CD4-positive, alpha-beta T cell treated with Interleukin-4 for 1 hour (primary cell): ENCODE data around the gene TEFM.
"Not testable (repeated sequence)": the region's sequence is repeated elsewhere in the genome, so short reads cannot be mapped to it uniquely, and the experiment has no call there.

Experiments
- DNase-seq, 2 donors: peaks; one replicate each; pipeline ENCODE4 v3.0.0-alpha.2; 2020 to 2022

The TEFM gene

GRCh38 chr17:30920683-30921543 lies 14.9 kb upstream of the TEFM start:
- DNase-seq: no peak

DNA sequence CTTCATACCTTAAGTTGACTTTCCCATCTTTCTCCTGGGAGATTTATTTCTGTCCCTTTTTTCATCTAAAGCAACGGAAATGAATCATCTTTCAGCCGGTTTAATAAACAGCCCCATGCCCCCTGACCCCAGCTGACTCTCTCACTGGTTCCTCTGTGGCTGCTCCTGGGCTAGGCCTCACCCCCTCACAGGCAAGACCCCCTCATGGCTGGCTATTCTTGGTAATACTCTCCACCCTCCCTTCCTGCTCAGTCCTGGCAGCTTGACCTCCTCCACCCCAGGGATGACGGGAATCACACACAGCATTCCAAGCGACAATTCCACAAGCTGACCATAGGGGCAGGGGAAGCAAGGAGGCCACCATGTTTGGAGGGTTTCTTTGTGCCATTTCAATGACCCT lies 14.2 kb upstream of the TEFM start:
- no peak for DNase-seq

DNA sequence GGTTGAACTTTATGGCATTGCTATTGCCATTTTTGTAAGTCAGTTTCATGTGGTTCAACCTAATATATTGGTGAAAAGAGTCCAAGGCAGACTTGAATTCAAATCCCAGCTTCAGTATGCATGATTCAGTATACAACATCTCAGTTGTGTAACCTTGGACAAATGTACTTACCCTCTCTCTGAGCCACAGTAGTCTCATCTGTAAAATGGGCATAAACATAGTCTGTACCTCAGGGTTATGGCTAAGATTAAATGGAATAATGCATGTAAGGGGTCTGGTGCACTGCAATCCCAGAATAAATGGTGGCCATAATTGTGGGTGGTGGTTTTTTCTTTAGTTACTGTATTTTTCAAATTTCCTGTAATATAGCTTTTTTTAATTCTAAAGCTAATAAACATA lies 11.0 kb upstream of the TEFM start:
- DNase-seq: no peak

DNA sequence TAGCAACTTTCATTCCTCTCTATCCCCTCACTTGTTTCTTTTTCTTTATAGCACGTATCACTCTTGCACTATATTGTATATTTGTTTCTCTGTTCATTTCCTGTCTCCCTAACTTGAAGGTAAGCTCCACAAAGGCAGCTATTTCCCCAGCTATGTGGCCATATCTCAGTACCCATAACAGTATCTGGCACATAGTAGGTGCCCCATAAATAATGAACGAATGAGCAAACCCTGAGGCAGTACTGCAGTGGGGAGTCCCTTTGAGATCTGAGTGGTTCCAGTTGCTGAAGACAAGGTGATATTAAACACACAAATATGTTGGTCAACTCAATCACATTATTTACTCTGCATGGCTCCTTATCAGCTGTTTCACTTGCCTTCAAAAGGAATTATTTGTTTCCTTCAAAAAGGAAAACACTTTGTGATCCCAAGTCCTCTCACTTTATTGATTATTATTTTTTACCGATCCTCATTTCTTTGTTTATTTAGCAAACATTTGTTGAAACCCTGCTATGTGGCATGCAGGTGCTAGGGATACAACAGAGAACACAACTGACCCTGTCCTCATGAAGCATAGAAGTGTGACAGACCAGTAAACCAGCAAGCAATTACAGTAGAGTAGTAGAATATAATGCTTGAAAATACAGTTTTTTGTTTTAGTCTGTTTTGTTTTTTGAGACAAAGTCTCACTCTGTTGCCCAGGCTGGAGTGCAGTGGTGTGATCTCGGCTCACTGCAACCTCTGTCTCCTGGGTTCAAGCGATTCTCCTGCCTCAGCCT lies 10.0 kb upstream of the TEFM start:
- no peak for DNase-seq

DNA sequence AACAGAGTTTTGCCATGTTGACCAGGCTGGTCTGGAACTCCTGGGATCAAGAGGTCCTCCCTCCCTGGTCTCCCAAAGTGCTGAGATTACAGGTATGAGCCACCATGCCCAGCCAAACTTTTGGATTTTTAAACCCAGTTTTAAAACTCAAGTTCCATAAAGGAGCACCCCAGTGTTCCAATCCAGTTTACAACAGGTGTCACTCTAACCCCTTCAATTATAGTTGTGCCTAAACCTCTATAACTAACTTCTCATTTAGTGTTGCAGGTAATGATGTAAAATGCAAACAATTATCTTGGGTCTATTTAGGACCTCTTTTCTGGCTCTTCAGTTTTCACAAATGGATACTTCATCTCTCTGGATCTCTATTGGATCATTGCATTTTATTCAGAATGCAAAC lies 7.9 kb upstream of the TEFM start:
- DNase-seq: no peak

DNA sequence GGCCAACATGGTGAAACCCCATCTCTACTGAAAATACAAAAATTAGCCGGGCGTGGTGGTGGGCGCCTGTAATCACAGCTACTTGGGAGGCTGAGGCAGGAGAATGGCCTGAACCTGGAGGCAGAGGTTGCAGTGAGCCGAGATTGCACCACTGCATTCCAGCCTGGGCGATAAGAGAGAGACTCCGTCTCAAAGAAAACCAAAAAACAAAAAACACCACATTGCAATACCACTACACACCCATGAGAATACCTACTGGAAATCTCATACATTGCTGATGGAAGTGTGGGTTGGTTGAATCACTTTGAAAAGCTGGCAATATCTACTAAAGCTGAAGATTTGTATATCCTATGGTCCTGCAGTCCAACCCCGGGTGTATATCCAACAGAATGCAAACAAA lies 4.1 kb upstream of the TEFM start:
- DNase-seq: not testable (repeated sequence)

DNA sequence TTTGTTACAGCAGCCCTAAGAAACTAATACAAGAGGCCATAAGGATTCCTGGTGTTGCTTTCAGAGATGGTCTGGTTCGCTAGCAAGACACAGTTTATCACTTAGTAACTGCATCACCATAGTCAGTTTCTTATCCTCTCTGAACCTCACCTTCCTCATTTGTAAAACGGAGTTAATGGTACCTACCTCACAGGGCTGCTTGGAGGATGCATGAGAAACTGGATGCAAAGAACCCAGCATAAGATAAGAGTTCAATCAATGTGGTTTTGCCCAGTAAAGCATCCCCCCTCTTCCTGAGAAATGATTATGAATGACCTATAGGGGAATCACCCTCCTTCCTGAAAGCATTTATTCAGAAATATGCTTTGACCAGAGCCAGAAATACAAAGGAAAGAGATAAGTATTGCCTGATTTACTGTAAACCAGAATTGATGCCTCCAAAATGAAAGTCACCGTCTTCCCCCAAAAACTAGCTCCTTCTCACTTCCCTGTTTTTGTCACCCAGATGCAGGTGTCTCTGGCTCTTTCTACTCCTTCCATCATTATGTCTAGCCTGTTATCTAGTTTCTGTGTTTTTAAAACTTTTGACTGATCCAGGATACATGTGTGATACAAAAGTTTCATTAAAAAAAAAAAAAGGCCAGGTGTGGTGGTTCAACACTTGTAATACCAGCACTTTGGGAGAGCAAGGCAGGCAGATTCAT lies 2.8 kb upstream of the TEFM start:
- DNase-seq: no peak

- DNase-seq: peak in 1 of 2 donors; percentile 14
Measured at GRCh38 chr17:30905742-30906100, 317 bp downstream of the TEFM start.

DNA sequence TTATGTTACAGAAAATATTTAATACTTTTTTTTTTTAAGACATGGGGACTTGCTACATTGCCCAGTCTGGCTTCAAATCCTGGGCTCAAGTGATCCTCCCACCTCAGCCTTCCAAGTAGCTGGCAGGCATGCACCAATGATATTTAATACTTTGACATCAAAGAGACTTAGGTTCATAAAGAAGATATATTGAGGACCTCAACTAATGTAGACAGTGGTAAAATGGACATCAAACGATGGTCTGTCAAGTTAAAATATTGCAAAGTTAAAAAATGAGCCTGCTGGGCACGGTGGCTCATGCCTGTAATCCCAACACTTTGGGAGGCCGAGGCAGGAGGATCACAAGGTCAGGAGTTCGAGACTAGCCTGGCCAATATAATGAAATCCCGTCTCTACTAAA lies 8.7 kb downstream of the TEFM start:
- no peak for DNase-seq

GRCh38 chr17:30894236-30894635 lies 11.8 kb downstream of the TEFM start:
- no peak for DNase-seq

DNA sequence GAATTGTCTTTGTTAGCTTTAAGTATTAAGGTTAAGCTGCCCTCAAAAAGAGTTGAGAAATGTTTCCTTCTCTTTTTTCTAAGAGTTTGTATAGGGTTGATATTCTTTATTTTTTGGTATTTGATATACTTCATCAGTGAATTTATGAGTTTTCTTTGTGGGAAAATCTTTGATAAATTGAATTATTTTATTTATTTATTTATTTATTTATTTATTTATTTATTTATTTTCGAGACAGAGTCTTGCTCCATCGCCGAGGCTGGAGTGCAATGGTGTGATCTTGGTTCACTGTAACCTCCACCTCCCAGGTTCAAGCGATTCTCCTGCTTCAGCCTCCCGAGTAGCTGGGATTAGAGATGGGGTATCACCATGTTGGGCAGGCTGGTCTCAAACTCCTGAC lies 19.9 kb downstream of the TEFM start:
- DNase-seq: no peak

DNA sequence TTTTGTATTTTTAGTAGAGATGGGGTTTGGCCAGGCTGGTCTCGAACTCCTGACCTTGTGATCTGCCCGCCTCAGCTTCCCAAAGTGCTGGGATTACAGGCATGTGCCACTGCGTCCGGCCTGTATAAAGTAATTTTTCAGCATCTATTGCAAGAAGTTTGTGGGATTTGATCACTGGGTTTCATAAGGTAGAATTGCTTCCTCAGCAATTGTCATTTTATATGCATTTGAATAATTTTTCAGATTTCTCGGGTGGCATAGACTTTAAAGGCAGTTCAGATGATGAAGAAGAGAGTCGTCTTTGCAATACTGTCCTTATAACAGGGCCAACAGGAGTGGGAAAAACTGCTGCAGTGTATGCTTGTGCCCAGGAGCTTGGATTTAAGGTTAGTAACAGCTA lies 37.0 kb downstream of the TEFM start:
- no peak for DNase-seq

DNA sequence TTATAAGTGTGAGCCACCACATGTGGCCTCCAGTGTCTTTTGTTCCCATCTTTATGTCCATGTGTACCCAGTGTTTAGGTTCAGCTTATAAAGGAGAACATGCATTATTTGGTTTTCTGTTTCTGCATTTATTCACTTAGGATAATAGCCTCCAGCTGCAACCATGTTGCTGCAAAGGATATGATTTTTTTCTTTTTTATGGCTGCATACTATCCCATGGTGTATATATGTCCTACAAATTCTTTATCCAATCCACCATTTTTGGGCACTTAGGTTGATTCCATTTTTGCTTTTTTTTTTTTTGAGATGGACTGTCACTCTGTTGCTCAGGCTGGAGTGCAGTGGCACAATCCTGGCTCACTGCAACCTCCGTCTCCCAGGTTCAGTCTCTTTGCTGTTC lies 41.4 kb downstream of the TEFM start:
- no peak for DNase-seq

DNA sequence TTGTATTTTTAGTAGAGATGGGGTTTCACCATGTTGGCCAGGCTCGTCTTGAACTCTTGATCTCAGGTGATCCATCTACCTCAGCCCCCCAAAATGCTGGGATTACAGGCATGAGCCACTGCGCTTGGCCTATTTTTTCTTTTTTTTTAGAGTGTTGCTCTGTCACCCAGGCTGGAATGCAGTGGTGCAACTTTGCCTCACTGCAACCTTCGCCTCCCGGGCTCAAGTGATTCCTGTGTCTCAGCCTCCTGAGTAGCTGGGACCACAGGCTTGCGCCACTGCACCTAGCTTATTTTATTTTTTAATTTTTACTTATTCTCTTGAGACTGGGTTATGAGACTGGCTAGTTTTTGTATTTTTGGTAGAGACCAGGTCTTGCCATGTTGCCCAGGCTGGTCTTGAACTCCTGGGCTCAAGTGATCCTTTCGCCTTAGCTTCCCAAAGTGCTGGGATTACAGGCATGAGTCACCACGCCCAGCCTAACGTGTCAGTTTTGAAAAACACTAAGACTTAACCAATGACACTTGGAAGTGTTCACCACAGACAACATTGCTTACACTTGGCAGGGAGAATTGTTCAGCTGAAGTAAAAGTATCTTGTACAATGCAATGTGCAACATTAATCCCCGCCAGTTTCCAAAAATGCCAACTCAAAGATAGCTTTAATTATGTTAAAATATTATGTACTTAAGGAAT lies 47.3 kb downstream of the TEFM start:
- no peak for DNase-seq

- DNase-seq: no peak
Measured at GRCh38 chr17:30854146-30854545, 51.9 kb downstream of the TEFM start.
